Colonic mucosa (tissue), 4 donors: Measurements from ENCODE around the gene FGD5. TPM values are rescaled to one million over a fixed set of nuclear protein-coding genes. Genes with fewer than 3 reads are reported as not detected.

Source experiments
- DNase-seq: peaks from one replicate; pipeline ENCODE4 v3.0.0-alpha.2; 2020
- H3K27ac ChIP-seq: fragments of 200-600 bp; one replicate; pipeline ENCODE4 v1.8.0; 2021
- H3K27me3 ChIP-seq: fragments of 200-600 bp; one replicate; pipeline ENCODE4 v1.8.0; 2021
- H3K36me3 ChIP-seq: fragments of 200-600 bp; one replicate; pipeline ENCODE4 v1.8.0; 2021
- H3K4me1 ChIP-seq: fragments of 200-600 bp; one replicate; pipeline ENCODE4 v1.8.0; 2021; ENCODE audit warnings: mild to moderate bottlenecking
- H3K4me3 ChIP-seq: fragments of 200-600 bp; one replicate; pipeline ENCODE4 v1.8.0; 2021
- H3K9ac ChIP-seq, 2 donors: one replicate each; pipeline ENCODE4 v1.7.0; 2013; ENCODE audit warnings: control low read depth in 2 of 2, low read depth in 2 of 2, low read length in 2 of 2
- H3K9me3 ChIP-seq: fragments of 200-600 bp; one replicate; pipeline ENCODE4 v1.8.0; 2021
- CTCF ChIP-seq: fragments of 200-600 bp; IDR thresholded peaks from one replicate; pipeline ENCODE4 v1.8.0; 2022; ENCODE audit warnings: antibody characterized with exemption, mild to moderate bottlenecking
- intact Hi-C: fragments of 100-400 bp; cut with DNase I; formaldehyde crosslinking; loops from one replicate; pipeline ENCODE4 v1.14.1; 2022
- total RNA-seq, 2 donors: library from RNA; stranded (reverse); fragmentation: NEBNext Ultra II Directional in 1 of 2; extraction: Animal tissue kit (Norgen Biotek cat#: 25700) in 1 of 2; gene quantifications; one replicate each; pipeline ENCODE4 v1.2.1, GENCODE V29; 2021
- donor health status: healthy.
- donor health status: DM: no; HTN: no; CAD: no.
- donor health status: DM: no; HTN: no; CAD: no.

The FGD5 gene
- total RNA-seq, 2 donors from 2014 or later = 4.4 to 8.7 TPM

DNA sequence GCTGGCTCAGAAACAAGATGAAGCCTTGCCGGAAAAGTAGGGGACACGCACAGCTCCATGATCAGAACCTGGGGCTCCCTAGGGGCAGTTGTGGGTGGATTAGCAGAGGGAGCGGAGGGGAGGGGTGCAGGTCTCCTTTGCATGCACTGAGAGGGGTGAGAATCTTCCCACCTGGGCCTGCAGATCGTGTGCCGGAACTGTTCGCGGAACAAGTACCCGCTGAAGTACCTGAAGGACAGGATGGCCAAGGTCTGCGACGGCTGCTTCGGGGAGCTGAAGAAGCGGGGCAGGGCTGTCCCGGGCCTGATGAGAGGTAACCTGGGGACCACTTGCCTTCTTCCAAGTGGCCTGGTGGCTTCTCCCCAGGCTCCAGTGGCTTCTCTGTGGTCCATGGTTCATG, 104.1 kb downstream of the FGD5 start:
- Histone ChIP-seq H3K9me3 (no peaks in the 10 kb centered on the region), H3K27me3 (no peaks in the 10 kb centered on the region), H3K27ac (no peak overlapping the region), H3K9ac (no peak overlapping the region), H3K4me1 (no peaks in the 10 kb centered on the region), H3K36me3 (no peaks in the 10 kb centered on the region), H3K4me3 (no peak overlapping the region)
- intact Hi-C loops = loop anchor here (5.0 to 10.0 kb wide), 2 partner anchors 122 to 251 kb away; no protein-coding TSS in a partner anchor
- TF ChIP-seq CTCF = no peak
- no peak for DNase-seq

DNA sequence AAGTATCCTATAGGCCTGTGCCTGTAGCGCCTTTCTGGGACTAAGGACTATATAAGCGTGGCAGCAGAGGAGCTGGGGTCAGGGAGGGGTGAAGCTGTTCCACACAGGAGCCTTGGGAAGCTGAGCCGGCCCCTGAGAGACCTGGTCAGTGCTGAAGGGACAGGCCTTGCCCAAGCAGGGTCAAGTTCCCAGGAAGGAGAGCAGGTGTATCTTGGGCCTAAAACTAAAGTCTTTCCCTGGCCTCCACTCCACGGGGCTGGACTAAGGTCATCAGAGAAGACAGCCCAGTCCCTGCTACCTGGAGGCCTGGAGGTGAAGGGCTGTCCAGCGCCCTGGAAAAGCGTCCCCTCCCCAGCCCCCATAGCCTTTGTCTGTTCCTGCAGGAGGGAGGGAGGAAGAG, 104.7 kb downstream of the FGD5 start:
- H3K9ac ChIP-seq = no peak overlapping the region
- H3K9me3 ChIP-seq = no peaks in the 10 kb centered on the region
- no peaks in the 10 kb centered on the region for H3K4me1 ChIP-seq
- intact Hi-C loops = loop anchor here (5.0 to 10.0 kb wide), 2 partner anchors 121 to 251 kb away; no protein-coding TSS in a partner anchor
- H3K4me3 ChIP-seq = no peak overlapping the region
- no peaks in the 10 kb centered on the region for H3K36me3 ChIP-seq
- TF ChIP-seq CTCF = no peak
- no peaks in the 10 kb centered on the region for H3K27me3 ChIP-seq
- DNase-seq = no peak
- H3K27ac ChIP-seq = no peak overlapping the region

GRCh38 chr3:14925729-14926591, 107.2 kb downstream of the FGD5 start:
- DNase-seq = peak; percentile 54
- Histone ChIP-seq H3K4me3 (no peak overlapping the region), H3K9ac (no peak overlapping the region), H3K9me3 (no peaks in the 10 kb centered on the region), H3K27ac (no peak overlapping the region), H3K27me3 (no peaks in the 10 kb centered on the region), H3K4me1 (no peaks in the 10 kb centered on the region), H3K36me3 (no peaks in the 10 kb centered on the region)
- intact Hi-C loops = loop anchor here (10.0 kb wide), 1 partner anchor 119 kb away; no protein-coding TSS in a partner anchor
- peak; percentile 67 for TF ChIP-seq CTCF

GRCh38 chr3:14926592-14926991, 107.8 kb downstream of the FGD5 start:
- no peaks in the 10 kb centered on the region for H3K36me3 ChIP-seq
- H3K4me3 ChIP-seq = no peak overlapping the region
- TF ChIP-seq CTCF = no peak
- no peaks in the 10 kb centered on the region for H3K27me3 ChIP-seq
- intact Hi-C loops = loop anchor here (10.0 kb wide), 1 partner anchor 118 kb away; no protein-coding TSS in a partner anchor
- no peak overlapping the region for H3K9ac ChIP-seq
- DNase-seq = no peak
- H3K9me3 ChIP-seq = no peaks in the 10 kb centered on the region
- no peak overlapping the region for H3K27ac ChIP-seq
- H3K4me1 ChIP-seq = no peaks in the 10 kb centered on the region

- Histone ChIP-seq H3K4me1 (no peaks in the 10 kb centered on the region), H3K4me3 (no peak overlapping the region), H3K9me3 (no peaks in the 10 kb centered on the region), H3K27ac (no peak overlapping the region), H3K27me3 (no peaks in the 10 kb centered on the region), H3K36me3 (no peaks in the 10 kb centered on the region), H3K9ac (no peak overlapping the region)
- DNase-seq = no peak
- intact Hi-C loops = loop anchor here (10.0 kb wide), 1 partner anchor 117 kb away; no protein-coding TSS in a partner anchor
- TF ChIP-seq CTCF = no peak
Measured at GRCh38 chr3:14927308-14927707, 108.5 kb downstream of the FGD5 start.
